ENCODE measurements around the gene ZNF654.

- TF ChIP-seq CTCF (IDR thresholded peaks at IDR 0.05; ENCODE audit: low read depth, low read length): no peak
- TF ChIP-seq MAX (IDR thresholded peaks at IDR 0.05; ENCODE audit: low read depth, low read length): no peak
These were observed 129.4 kb downstream of the ZNF654 start for GRCh38 chr3:88188436-88188835.
